SK-N-SH (cell line): ENCODE results near the gene CDKAL1. TPM values are rescaled to one million over a fixed set of nuclear protein-coding genes. Genes with fewer than 3 reads are reported as not detected.

ENCODE experiments used
- CTCF ChIA-PET: fragments of 300-600, 350-600 bp; formaldehyde crosslinking; extraction: SDS; loops from one replicate; lab custom pipeline; 2021; lab: Yijun Ruan, JAX
- POLR2A ChIA-PET: fragments of 350-600 bp; sonication (Branson Sonifier 250); formaldehyde crosslinking; extraction: SDS; loops from one replicate; lab custom pipeline; 2020; ENCODE audit warnings: antibody characterized with exemption, inconsistent platforms; lab: Yijun Ruan, JAX
- DNase-seq: peaks from one replicate; pipeline ENCODE4 v3.0.0; 2012
- H2AFZ ChIP-seq: fragments of 200-600 bp; sonication (generic); 2 replicates; pipeline ENCODE4 v1.8.1; 2016; ENCODE audit warnings: antibody characterized with exemption, mild to moderate bottlenecking, low read depth
- H3F3A ChIP-seq: fragments of 200-600 bp; sonication (generic); replicated peaks from 2 replicates; pipeline ENCODE3; 2016; ENCODE audit warnings: antibody characterized with exemption, mild to moderate bottlenecking; ENCODE audit not compliant: insufficient read depth
- H3K27ac ChIP-seq, 2 experiments: fragments of 200-500 bp in 1 of 2; fragments of 200-600 bp in 1 of 2; sonication (Bioruptor generic) in 1 of 2; sonication (generic), shearing (Covaris generic) in 1 of 2; 2 replicates each; pipeline versions ENCODE4 v1.5.1 to v1.6.1; 2014 to 2016; ENCODE audit warnings: low read depth in 2 of 2, inconsistent platforms in 1 of 2, low read length in 1 of 2, mild to moderate bottlenecking in 1 of 2, mixed read lengths in 1 of 2
- H3K27me3 ChIP-seq: fragments of 200-600 bp; sonication (generic), shearing (Covaris generic); 2 replicates; pipeline ENCODE4 v1.6.1; 2016; ENCODE audit warnings: mixed run types; ENCODE audit not compliant: insufficient read depth
- H3K36me3 ChIP-seq, 2 experiments: fragments of 200-500 bp in 1 of 2; fragments of 200-600 bp in 1 of 2; sonication (Bioruptor generic) in 1 of 2; sonication (generic) in 1 of 2; replicated peaks in 1 of 2; 2 replicates each; pipeline versions ENCODE3 to v1.5.1; 2014 to 2016; ENCODE audit warnings: low read length in 1 of 2, mild to moderate bottlenecking in 1 of 2; ENCODE audit not compliant: insufficient read depth in 2 of 2, control insufficient read depth in 1 of 2
- H3K4me1 ChIP-seq, 2 experiments: fragments of 200-500 bp in 1 of 2; fragments of 200-600 bp in 1 of 2; sonication (Bioruptor generic) in 1 of 2; sonication (generic), shearing (Covaris generic) in 1 of 2; 2 replicates each; pipeline versions ENCODE4 v1.5.1 to v1.6.1; 2014 to 2016; ENCODE audit warnings: low read depth in 1 of 2, low read length in 1 of 2, mixed run types in 1 of 2; ENCODE audit not compliant: insufficient read depth in 2 of 2, control insufficient read depth in 1 of 2
- H3K4me2 ChIP-seq: fragments of 200-600 bp; sonication (generic), shearing (Covaris generic); 2 replicates; pipeline ENCODE4 v1.6.1; 2017; ENCODE audit warnings: mixed run types
- H3K4me3 ChIP-seq, 2 experiments: fragments of 200-500 bp in 1 of 2; fragments of 200-600 bp in 1 of 2; sonication (Bioruptor generic) in 1 of 2; sonication (generic), shearing (Covaris generic) in 1 of 2; 2 replicates each; pipeline versions ENCODE4 v1.5.1 to v1.8.1; 2014 to 2016; ENCODE audit warnings: low read depth in 2 of 2, inconsistent platforms in 1 of 2, low read length in 1 of 2, mild to moderate bottlenecking in 1 of 2, mixed read lengths in 1 of 2, moderate library complexity in 1 of 2
- H3K79me2 ChIP-seq: fragments of 200-600 bp; sonication (generic); 2 replicates; pipeline ENCODE4 v1.8.1; 2017; ENCODE audit warnings: mild to moderate bottlenecking; ENCODE audit not compliant: insufficient read depth
- H3K9ac ChIP-seq: fragments of 200-600 bp; sonication (generic); 2 replicates; pipeline ENCODE4 v1.6.1; 2017; ENCODE audit warnings: mixed run types
- H3K9me2 ChIP-seq: fragments of 200-600 bp; sonication (generic); 2 replicates; pipeline ENCODE4 v1.6.1; 2017; ENCODE audit warnings: mixed run types
- H3K9me3 ChIP-seq: fragments of 200-600 bp; sonication (generic); 2 replicates; pipeline ENCODE4 v1.6.1; 2017; ENCODE audit warnings: mixed run types, mild to moderate bottlenecking, moderate library complexity
- H4K20me1 ChIP-seq: fragments of 200-600 bp; sonication (generic); 2 replicates; pipeline ENCODE4 v1.6.1; 2017; ENCODE audit warnings: mild to moderate bottlenecking, mixed run types; ENCODE audit not compliant: insufficient read depth
- EP300 ChIP-seq, 2 experiments: IDR thresholded peaks; 2 replicates each; pipeline versions ENCODE4 v1.4.0 to v1.6.1; 2012; ENCODE audit warnings: borderline replicate concordance in 1 of 2, low read depth in 1 of 2, low read length in 1 of 2
- FOSL2 ChIP-seq: IDR thresholded peaks from 2 replicates; pipeline ENCODE4 v1.4.0; 2012; ENCODE audit warnings: low read depth, mild to moderate bottlenecking, moderate library complexity, borderline replicate concordance
- JUND ChIP-seq: IDR thresholded peaks from 2 replicates; pipeline ENCODE4 v1.4.0; 2012
- NFIC ChIP-seq: IDR thresholded peaks from 2 replicates; pipeline ENCODE4 v1.4.0; 2012; ENCODE audit warnings: borderline replicate concordance
- RCOR1 ChIP-seq: fragments of 150-350 bp; IDR thresholded peaks from 2 replicates; pipeline ENCODE4 v1.6.1; 2017; ENCODE audit warnings: antibody characterized with exemption, low read length
- SMC3 ChIP-seq: IDR thresholded peaks from 2 replicates; pipeline ENCODE4 v1.6.1; 2012; ENCODE audit warnings: low read depth, low read length, improper control_type of control experiment
- TCF12 ChIP-seq: IDR thresholded peaks from 2 replicates; pipeline ENCODE4 v1.4.0; 2012
- YY1 ChIP-seq: IDR thresholded peaks from 2 replicates; pipeline ENCODE4 v1.4.0; 2012; ENCODE audit warnings: low read depth, mild to moderate bottlenecking
- polyA plus RNA-seq, 3 experiments: library from polyadenylated mRNA; depleted of rRNA; stranded (reverse); fragments of >200 nt; gene quantifications; 2 replicates each; pipeline ENCODE4 v1.2.3, GENCODE V29; 2012
- TF ChIP-seq, protein P1 (sequence below): IDR thresholded peaks from 2 replicates; pipeline ENCODE4 v1.4.0; 2012; ENCODE audit warnings: low read depth, borderline replicate concordance
- TF ChIP-seq, protein P2 (sequence below): fragments of 150-350 bp; IDR thresholded peaks from 2 replicates; pipeline ENCODE4 v1.6.1; 2016; ENCODE audit warnings: mild to moderate bottlenecking, low read depth, low read length
- TF ChIP-seq, protein P3 (sequence below): IDR thresholded peaks from 2 replicates; pipeline ENCODE4 v1.4.0; 2012; ENCODE audit warnings: low read depth, borderline replicate concordance
- TF ChIP-seq, protein P4 (sequence below): IDR thresholded peaks from 2 replicates; pipeline ENCODE4; 2012

Gene CDKAL1
- polyA plus RNA-seq, 1 of the 3 experiments (the other 2 are of a cell fraction): 2.6 TPM

DNA sequence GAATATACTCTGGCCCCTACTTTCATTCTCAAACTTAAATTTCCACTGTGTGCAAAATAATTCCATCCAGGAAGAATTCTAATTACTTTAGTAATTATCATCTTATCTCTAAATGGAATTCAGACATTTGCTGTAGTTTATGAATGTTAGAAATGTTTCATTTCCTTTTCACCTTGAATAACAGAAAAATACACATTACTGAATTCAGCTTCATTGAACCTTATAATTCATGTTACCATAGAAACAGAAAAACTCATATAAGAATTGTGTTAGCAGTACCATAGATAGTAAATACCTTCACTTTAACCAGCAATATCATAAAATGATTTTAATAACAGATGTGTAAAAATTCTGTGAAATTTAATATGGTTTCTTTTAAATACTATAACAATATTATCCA, 514.9 kb downstream of the CDKAL1 start:
- peaks cover 0 to 13% of the 10 kb centered on the region in 2 experiments; a peak in 3 of 4 replicates for H3K4me1 ChIP-seq
- no peaks in the 10 kb centered on the region for H3K36me3 ChIP-seq
- TF ChIP-seq RCOR1: no peak
- TF ChIP-seq JUND: no peak
- TF ChIP-seq, protein P1, sequence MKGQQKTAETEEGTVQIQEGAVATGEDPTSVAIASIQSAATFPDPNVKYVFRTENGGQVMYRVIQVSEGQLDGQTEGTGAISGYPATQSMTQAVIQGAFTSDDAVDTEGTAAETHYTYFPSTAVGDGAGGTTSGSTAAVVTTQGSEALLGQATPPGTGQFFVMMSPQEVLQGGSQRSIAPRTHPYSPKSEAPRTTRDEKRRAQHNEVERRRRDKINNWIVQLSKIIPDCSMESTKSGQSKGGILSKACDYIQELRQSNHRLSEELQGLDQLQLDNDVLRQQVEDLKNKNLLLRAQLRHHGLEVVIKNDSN: no peak
- TF ChIP-seq TCF12: no peak
- TF ChIP-seq, protein P2, sequence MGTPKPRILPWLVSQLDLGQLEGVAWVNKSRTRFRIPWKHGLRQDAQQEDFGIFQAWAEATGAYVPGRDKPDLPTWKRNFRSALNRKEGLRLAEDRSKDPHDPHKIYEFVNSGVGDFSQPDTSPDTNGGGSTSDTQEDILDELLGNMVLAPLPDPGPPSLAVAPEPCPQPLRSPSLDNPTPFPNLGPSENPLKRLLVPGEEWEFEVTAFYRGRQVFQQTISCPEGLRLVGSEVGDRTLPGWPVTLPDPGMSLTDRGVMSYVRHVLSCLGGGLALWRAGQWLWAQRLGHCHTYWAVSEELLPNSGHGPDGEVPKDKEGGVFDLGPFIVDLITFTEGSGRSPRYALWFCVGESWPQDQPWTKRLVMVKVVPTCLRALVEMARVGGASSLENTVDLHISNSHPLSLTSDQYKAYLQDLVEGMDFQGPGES: no peak
- TF ChIP-seq SMC3: no peak
- TF ChIP-seq, protein P3, sequence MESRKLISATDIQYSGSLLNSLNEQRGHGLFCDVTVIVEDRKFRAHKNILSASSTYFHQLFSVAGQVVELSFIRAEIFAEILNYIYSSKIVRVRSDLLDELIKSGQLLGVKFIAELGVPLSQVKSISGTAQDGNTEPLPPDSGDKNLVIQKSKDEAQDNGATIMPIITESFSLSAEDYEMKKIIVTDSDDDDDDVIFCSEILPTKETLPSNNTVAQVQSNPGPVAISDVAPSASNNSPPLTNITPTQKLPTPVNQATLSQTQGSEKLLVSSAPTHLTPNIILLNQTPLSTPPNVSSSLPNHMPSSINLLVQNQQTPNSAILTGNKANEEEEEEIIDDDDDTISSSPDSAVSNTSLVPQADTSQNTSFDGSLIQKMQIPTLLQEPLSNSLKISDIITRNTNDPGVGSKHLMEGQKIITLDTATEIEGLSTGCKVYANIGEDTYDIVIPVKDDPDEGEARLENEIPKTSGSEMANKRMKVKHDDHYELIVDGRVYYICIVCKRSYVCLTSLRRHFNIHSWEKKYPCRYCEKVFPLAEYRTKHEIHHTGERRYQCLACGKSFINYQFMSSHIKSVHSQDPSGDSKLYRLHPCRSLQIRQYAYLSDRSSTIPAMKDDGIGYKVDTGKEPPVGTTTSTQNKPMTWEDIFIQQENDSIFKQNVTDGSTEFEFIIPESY: no peak
- no peak for TF ChIP-seq YY1
- no peaks in the 10 kb centered on the region for H4K20me1 ChIP-seq
- no peaks in the 10 kb centered on the region for H3K27me3 ChIP-seq
- H3K79me2 ChIP-seq: no peaks in the 10 kb centered on the region
- no peaks in the 10 kb centered on the region for H3K9me3 ChIP-seq
- DNase-seq: no peak
- peak overlapping the region in 1 of 2 experiments; percentile 16; a peak in 2 of 4 replicates for H3K27ac ChIP-seq
- no peak overlapping the region for H3K4me2 ChIP-seq
- H3K9ac ChIP-seq: no peak overlapping the region
- ChIA-PET CTCF (no interaction called here), POLR2A (no interaction called here)
- 0 out of 2 replicates have a peak, but pooled peaks cover 3% of the 10 kb centered on the region for H3K9me2 ChIP-seq
- no peak overlapping the region for H2AFZ ChIP-seq
- no peaks in the 10 kb centered on the region for H3F3A ChIP-seq
- H3K4me3 ChIP-seq: no peak overlapping the region

DNA sequence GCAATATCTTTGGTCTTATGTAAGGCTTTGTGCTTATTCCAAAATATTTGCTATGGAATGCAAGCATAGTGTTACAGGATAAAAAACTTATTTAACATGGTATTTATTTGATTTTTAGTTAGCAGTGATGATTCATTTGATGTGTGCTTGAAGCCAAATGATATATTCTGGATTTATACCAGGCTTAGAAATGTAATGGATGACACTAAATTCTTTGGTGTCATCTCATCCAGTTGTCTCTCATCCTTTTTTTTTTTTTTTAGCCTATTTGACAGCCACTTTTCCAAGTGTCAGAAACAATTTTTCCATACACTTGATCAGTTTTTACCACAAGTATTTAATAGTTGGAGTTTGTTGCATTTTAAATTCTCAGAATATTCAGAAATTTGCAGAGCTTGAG, 515.3 kb downstream of the CDKAL1 start:
- no peaks in the 10 kb centered on the region for H3K36me3 ChIP-seq
- peaks cover 0 to 13% of the 10 kb centered on the region in 2 experiments; a peak in 3 of 4 replicates for H3K4me1 ChIP-seq
- 0 out of 2 replicates have a peak, but pooled peaks cover 3% of the 10 kb centered on the region for H3K9me2 ChIP-seq
- no peak overlapping the region for H3K4me2 ChIP-seq
- no peak overlapping the region for H2AFZ ChIP-seq
- no peaks in the 10 kb centered on the region for H4K20me1 ChIP-seq
- POLR2A ChIA-PET: no interaction called here
- no peaks in the 10 kb centered on the region for H3K79me2 ChIP-seq
- no peaks in the 10 kb centered on the region for H3F3A ChIP-seq
- DNase-seq: no peak
- H3K9me3 ChIP-seq: no peaks in the 10 kb centered on the region
- H3K4me3 ChIP-seq: no peak overlapping the region
- peak overlapping the region in 1 of 2 experiments; percentile 16; a peak in 1 of 4 replicates for H3K27ac ChIP-seq
- CTCF ChIA-PET: no interaction called here
- TF ChIP-seq EP300 (IDR thresholded peaks at IDR 0.05; ENCODE audit: borderline replicate concordance in 1 of 2, low read depth in 1 of 2, low read length in 1 of 2) (peak in 1 of 2 experiments; percentile 65; a peak in 2 of 4 replicates), TCF12 (peak; percentile 82), YY1 (no peak), FOSL2 (peak; percentile 43; the same call in 1 of the 2 replicates), JUND (peak; percentile 65), RCOR1 (no peak), NFIC (peak; percentile 61; the same call in 1 of the 2 replicates)
- TF ChIP-seq, protein P4, sequence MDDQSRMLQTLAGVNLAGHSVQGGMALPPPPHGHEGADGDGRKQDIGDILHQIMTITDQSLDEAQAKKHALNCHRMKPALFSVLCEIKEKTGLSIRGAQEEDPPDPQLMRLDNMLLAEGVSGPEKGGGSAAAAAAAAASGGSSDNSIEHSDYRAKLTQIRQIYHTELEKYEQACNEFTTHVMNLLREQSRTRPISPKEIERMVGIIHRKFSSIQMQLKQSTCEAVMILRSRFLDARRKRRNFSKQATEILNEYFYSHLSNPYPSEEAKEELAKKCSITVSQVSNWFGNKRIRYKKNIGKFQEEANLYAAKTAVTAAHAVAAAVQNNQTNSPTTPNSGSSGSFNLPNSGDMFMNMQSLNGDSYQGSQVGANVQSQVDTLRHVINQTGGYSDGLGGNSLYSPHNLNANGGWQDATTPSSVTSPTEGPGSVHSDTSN: peak; percentile 89
- H3K9ac ChIP-seq: no peak overlapping the region
- H3K27me3 ChIP-seq: no peaks in the 10 kb centered on the region
